Measurements from ENCODE around the gene PARVA. TPM values are rescaled to one million over a fixed set of nuclear protein-coding genes. Genes with fewer than 3 reads are reported as not detected.

PARVA gene
- total and polyA plus RNA-seq, 4 donors: 3.1 to 11.7 (median 11.2) TPM

GRCh38 chr11:12581416-12581815 lies 204.0 kb downstream of the PARVA start (continued):
- TF ChIP-seq, protein P1, sequence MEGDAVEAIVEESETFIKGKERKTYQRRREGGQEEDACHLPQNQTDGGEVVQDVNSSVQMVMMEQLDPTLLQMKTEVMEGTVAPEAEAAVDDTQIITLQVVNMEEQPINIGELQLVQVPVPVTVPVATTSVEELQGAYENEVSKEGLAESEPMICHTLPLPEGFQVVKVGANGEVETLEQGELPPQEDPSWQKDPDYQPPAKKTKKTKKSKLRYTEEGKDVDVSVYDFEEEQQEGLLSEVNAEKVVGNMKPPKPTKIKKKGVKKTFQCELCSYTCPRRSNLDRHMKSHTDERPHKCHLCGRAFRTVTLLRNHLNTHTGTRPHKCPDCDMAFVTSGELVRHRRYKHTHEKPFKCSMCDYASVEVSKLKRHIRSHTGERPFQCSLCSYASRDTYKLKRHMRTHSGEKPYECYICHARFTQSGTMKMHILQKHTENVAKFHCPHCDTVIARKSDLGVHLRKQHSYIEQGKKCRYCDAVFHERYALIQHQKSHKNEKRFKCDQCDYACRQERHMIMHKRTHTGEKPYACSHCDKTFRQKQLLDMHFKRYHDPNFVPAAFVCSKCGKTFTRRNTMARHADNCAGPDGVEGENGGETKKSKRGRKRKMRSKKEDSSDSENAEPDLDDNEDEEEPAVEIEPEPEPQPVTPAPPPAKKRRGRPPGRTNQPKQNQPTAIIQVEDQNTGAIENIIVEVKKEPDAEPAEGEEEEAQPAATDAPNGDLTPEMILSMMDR (IDR thresholded peaks at IDR 0.05; ENCODE audit: low read depth, low read length, missing input control): no peak
- no peak for TF ChIP-seq FOXA1 (IDR thresholded peaks at IDR 0.05)
- no peak for TF ChIP-seq NR2F2 (IDR thresholded peaks at IDR 0.05)
- TF ChIP-seq FOXA2 (IDR thresholded peaks at IDR 0.05): no peak
- no peak for TF ChIP-seq SP1 (IDR thresholded peaks at IDR 0.05)
- TF ChIP-seq, protein P2, sequence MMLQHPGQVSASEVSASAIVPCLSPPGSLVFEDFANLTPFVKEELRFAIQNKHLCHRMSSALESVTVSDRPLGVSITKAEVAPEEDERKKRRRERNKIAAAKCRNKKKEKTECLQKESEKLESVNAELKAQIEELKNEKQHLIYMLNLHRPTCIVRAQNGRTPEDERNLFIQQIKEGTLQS (IDR thresholded peaks at IDR 0.05): no peak
- TF ChIP-seq JUND (IDR thresholded peaks at IDR 0.05): no peak
- TF ChIP-seq, protein P3, sequence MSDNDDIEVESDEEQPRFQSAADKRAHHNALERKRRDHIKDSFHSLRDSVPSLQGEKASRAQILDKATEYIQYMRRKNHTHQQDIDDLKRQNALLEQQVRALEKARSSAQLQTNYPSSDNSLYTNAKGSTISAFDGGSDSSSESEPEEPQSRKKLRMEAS (IDR thresholded peaks at IDR 0.05): no peak

- Histone ChIP-seq H3K9ac (ENCODE audit: low read depth in 1 of 2, low read length in 2 of 2) (no peak overlapping the region), H3K27me3 (ENCODE audit: control insufficient read depth in 4 of 4, insufficient read depth in 4 of 4, low read length in 3 of 4) (no peaks in the 10 kb centered on the region), H3K9me3 (ENCODE audit: control insufficient read depth in 4 of 4, low read length in 3 of 4) (no peaks in the 10 kb centered on the region), H3K4me3 (ENCODE audit: low read depth in 1 of 3, low read length in 3 of 3) (no peak overlapping the region), H3K4me1 (ENCODE audit: control insufficient read depth in 4 of 4, insufficient read depth in 4 of 4, low read length in 3 of 4) (peaks cover 3 to 13% (median 9%) of the 10 kb centered on the region in 4 donors), H3K36me3 (ENCODE audit: control insufficient read depth in 4 of 4, insufficient read depth in 3 of 4, low read depth in 1 of 4, low read length in 3 of 4) (no peaks in the 10 kb centered on the region), H3K27ac (ENCODE audit: low read depth in 1 of 2, low read length in 2 of 2) (no peak overlapping the region)
- WGBS: 86% methylated on average over 1 of the region's 1 CpG
- TF ChIP-seq, protein P3 (IDR thresholded peaks at IDR 0.05): no peak
- TF ChIP-seq FOXA2 (IDR thresholded peaks at IDR 0.05) (no peak), NR2F2 (IDR thresholded peaks at IDR 0.05) (no peak), RAD21 (IDR thresholded peaks at IDR 0.05) (no peak), SP1 (IDR thresholded peaks at IDR 0.05) (no peak), YY1 (IDR thresholded peaks at IDR 0.05) (no peak), EGR1 (IDR thresholded peaks at IDR 0.05; ENCODE audit: low read depth in 2 of 2) (no peak), JUND (IDR thresholded peaks at IDR 0.05) (no peak), FOXA1 (IDR thresholded peaks at IDR 0.05) (no peak)
- TF ChIP-seq, protein P1 (IDR thresholded peaks at IDR 0.05; ENCODE audit: low read depth, low read length, missing input control): no peak
- TF ChIP-seq, protein P2 (IDR thresholded peaks at IDR 0.05): no peak
- TF ChIP-seq, protein P4, sequence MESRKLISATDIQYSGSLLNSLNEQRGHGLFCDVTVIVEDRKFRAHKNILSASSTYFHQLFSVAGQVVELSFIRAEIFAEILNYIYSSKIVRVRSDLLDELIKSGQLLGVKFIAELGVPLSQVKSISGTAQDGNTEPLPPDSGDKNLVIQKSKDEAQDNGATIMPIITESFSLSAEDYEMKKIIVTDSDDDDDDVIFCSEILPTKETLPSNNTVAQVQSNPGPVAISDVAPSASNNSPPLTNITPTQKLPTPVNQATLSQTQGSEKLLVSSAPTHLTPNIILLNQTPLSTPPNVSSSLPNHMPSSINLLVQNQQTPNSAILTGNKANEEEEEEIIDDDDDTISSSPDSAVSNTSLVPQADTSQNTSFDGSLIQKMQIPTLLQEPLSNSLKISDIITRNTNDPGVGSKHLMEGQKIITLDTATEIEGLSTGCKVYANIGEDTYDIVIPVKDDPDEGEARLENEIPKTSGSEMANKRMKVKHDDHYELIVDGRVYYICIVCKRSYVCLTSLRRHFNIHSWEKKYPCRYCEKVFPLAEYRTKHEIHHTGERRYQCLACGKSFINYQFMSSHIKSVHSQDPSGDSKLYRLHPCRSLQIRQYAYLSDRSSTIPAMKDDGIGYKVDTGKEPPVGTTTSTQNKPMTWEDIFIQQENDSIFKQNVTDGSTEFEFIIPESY (IDR thresholded peaks at IDR 0.05): no peak
- no peak for DNase-seq (ENCODE audit: low spot score)
Observed at GRCh38 chr11:12581923-12582322, 204.6 kb downstream of the PARVA start.

All from liver (tissue), 9 donors.